Measurements from ENCODE around the gene SCYL3.
"Not testable (repeated sequence)": the region's sequence is repeated elsewhere in the genome, so short reads cannot be mapped to it uniquely, and the experiment has no call there.

Gene SCYL3

GRCh38 chr1:169811418-169812035 is 82.2 kb downstream of the SCYL3 start:
- not testable (repeated sequence) for DNase-seq

- DNase-seq, result no peak
Observed at GRCh38 chr1:169809370-169810095, 84.2 kb downstream of the SCYL3 start.

- no peak for DNase-seq
Observed at GRCh38 chr1:169804941-169805340, 88.8 kb downstream of the SCYL3 start.

- DNase-seq, result no peak
Observed at GRCh38 chr1:169802888-169803287, 90.8 kb downstream of the SCYL3 start.

Measured in right hindlimb (tissue), 1 donor.